Lower leg skin (tissue), 3 donors: ENCODE measurements around the gene DHRS7B.

Experiments
- POLR2A ChIP-seq, 2 donors: fragments of 450-650 bp; IDR thresholded peaks; one replicate each; pipeline ENCODE4 v1.6.1; 2016 to 2017; ENCODE audit warnings: antibody characterized with exemption in 2 of 2, mild to moderate bottlenecking in 1 of 2, moderate library complexity in 1 of 2
- TF ChIP-seq, protein P1 (sequence below), 3 donors: fragments of 450-650 bp; IDR thresholded peaks; one replicate each; pipeline ENCODE4 v1.5.1; 2016; ENCODE audit warnings: antibody characterized with exemption in 3 of 3, mild to moderate bottlenecking in 3 of 3, moderate library complexity in 2 of 3

- TF ChIP-seq, protein P1, sequence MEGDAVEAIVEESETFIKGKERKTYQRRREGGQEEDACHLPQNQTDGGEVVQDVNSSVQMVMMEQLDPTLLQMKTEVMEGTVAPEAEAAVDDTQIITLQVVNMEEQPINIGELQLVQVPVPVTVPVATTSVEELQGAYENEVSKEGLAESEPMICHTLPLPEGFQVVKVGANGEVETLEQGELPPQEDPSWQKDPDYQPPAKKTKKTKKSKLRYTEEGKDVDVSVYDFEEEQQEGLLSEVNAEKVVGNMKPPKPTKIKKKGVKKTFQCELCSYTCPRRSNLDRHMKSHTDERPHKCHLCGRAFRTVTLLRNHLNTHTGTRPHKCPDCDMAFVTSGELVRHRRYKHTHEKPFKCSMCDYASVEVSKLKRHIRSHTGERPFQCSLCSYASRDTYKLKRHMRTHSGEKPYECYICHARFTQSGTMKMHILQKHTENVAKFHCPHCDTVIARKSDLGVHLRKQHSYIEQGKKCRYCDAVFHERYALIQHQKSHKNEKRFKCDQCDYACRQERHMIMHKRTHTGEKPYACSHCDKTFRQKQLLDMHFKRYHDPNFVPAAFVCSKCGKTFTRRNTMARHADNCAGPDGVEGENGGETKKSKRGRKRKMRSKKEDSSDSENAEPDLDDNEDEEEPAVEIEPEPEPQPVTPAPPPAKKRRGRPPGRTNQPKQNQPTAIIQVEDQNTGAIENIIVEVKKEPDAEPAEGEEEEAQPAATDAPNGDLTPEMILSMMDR (IDR thresholded peaks at IDR 0.05): no peak
- TF ChIP-seq POLR2A (IDR thresholded peaks at IDR 0.05): no peak
Observed at GRCh38 chr17:21191698-21192097, 64.9 kb downstream of the DHRS7B start.
